GM23248 (cell line): ENCODE data around the gene SH3BP1.

ENCODE experiments used
- EZH2 ChIP-seq: fragments of 200-600 bp; sonication (generic); IDR thresholded peaks from 2 replicates; pipeline ENCODE4 v1.6.1; 2018; ENCODE audit warnings: antibody characterized with exemption, mild to moderate bottlenecking; ENCODE audit not compliant: insufficient read depth, poor library complexity, severe bottlenecking
- EZH2phosphoT487 ChIP-seq: fragments of 200-600 bp; sonication (generic); IDR thresholded peaks from 2 replicates; pipeline ENCODE4 v1.6.1; 2018; ENCODE audit warnings: antibody characterized with exemption, moderate library complexity, mild to moderate bottlenecking, low read depth; ENCODE audit not compliant: insufficient read depth

GRCh38 chr22:37629928-37630327 lies 9.5 kb upstream of the SH3BP1 start:
- TF ChIP-seq EZH2phosphoT487: no peak
- no peak for TF ChIP-seq EZH2
